HG02943 (cell line): Measurements from ENCODE around the gene ASPDH.

Experiments used
- ATAC-seq: cut with Tn5 transposase; IDR thresholded peaks from one replicate; pipeline ENCODE4 v1.9.1; 2021; ENCODE audit warnings: mild to moderate bottlenecking, low read depth, moderate library complexity; ENCODE audit not compliant: unreplicated experiment

The ASPDH gene

DNA sequence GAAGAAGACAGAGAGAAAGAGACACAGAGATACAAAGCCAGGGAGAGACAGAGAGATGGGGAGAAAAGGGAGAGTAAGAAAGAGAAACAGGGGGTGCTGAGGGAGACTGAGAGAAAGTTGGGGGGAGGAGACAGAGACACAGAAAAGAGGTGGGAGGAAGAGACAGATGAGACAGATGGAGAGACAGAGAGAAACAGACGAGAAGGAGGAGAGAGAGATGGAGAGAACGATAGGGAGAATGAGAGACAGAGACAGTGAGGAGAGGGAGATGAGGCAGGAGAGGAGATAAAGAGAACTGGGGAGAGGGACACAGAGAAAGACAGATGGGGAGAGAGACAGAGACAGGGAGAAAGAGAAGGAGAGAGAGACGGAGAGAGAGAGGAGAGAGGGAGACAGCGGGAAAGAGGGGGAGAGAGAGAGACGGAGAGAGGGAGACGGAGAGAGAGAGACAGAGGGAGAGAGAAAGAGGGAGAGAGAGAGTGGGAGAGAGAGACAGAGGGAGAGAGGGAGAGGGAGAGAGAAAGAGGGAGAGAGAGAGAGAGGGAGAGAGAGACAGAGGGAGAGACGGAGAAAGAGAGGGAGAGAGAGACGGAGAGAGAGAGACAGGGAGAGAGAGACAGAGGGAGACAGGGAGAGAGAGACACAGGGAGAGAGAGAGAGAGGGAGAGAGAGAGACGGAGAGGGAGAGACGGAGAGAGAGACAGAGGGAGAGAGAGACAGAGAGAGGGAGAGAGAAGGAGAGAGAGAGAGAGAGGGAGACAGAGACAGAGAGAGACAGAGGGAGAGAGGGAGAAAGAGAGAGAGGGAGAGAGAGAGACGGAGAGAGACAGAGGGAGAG, 15.3 kb downstream of the ASPDH start:
- no peak for ATAC-seq

DNA sequence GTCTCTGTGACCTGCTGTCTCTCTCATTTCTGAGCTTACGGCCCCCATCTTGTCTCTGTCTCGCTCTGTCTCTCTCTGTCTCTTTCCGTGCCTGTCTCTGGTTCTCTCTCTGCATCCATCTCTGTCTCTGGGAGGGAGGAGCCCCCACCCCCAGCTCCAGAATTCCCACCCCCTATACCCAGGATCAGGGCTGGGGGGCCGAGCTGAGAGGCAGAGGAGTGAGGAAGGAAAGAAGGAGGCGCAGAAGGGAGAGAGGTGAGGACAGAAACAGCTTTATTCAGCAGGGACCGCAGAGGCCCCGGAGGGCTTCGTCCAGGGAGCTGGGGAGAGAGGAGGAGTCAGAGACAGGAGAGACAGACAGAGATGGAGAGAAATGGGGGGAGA, 16.7 kb downstream of the ASPDH start:
- ATAC-seq = no peak

DNA sequence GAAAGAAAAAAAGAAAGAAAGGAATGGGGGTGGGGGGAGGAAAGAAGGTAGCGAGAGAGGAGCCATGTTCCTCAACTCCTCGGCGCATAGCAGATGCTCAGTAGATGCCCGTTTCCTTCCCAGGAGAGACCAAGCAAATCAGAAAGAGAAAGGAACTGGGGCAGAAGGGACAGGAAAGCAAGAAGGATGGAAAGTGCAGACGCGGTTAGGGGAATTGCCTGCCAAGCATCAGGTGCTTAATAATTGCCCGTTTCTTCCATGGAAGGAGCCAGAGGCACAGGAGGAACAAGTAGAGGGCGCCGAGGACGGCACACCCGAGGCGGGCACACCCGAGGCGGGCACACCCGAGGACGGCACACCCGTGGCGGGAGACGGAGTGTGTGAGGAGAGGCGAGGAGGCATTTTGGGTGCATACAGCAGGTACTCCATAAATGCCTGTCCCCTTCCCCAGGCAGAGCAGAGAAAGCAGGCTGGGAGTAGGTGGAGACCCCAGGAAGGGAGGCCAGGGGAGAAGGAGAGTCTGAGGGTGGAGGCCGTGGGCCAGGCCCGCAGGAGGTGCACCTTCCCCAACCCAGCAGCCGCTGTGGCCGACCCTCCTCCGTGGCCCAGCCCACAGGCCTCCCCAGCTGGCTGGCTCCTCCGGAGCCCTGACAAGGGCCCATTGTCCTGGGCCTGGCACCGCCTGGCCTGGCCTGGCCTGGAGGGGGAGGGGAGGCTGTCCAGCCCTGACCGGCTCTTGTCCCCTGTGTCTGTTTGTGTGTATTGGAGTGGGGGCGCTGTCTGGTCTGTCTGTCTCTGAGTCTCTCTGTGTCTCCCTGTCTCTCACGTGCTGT, 17.3 kb downstream of the ASPDH start:
- ATAC-seq = no peak

DNA sequence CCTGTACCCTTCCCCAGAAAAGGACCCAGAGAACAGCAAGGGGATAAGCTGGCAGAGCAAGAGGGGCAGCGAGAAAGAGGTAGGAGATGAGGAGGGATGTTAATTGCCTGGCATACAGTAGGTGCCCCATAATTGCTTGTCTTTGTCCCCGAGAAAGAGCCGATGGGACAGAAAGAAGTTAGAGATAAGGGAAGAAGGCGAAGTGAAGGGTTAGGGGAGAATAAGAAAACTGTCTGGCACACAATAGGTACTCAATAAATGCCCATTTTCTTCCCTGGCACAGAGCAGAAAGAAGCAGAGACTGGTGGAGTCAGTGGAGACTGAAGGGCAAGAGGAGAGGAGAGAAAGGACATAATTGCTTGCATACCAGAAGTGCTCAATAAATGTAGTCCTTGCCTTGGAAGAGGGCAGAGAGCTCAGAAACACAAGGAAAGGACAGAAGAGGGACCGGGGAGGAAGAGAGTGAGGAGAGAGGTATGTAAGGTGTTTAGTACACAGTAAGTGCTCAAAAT, 18.6 kb downstream of the ASPDH start:
- ATAC-seq = no peak

DNA sequence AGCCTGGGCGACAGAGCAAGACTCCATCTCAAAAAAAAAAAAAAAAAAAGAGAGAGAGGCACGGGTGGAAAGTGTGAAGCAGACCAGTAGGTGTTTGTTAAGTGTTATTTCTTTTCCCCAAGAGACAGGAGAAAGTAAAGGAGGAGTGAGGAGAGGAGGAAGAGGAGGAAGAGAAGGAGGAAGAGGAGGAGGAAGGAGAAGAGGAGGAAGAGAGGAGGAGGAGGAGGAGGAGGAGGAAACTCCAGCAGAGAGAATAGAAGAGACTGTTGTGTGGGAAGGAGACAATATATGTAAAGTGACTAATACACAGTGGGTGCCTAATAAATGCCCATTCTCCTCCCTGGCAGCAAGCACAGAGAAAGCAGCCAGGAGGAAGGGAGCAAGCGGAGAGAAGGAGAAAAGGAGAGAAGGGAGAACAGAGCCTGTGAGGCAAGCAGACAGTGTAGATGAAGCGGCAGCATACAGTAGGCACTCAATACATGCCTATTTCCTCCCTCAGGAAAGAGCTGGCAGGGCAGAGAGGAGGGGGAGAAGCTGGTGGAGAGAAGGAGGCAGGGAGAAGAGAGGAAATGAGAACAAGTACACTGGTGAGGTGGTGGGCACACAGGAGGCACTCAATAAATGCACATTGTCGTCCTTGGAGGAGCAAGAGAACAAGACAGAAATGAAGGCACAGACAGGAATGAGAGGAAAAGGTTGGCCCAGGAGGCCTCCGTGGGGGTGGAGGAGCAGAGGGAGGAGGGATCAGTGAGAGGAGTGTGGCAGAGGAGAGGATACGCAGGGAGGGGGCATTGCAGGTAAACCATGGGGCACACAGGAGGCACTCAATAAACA, 19.3 kb downstream of the ASPDH start:
- no peak for ATAC-seq

DNA sequence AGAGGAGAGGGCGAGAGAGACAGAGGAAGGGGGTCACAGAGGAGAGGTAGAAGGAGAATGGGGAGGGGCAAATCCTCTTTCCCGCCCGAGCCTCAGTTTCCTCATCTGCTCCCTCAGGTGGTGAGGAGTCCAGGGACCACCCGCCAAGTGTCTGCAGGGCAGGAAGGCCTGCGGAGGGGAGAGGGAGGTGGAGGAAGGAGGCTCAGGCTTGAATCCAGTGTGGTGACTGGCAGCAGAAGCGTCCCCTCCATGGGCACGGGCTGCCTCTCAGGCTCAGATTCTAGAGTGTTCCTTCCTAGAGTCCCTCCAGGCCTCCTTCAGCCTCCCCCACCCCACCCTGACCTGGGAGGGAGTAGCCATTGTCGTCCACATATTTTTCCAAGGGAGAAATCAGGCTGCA, 20.5 kb downstream of the ASPDH start:
- no peak for ATAC-seq

DNA sequence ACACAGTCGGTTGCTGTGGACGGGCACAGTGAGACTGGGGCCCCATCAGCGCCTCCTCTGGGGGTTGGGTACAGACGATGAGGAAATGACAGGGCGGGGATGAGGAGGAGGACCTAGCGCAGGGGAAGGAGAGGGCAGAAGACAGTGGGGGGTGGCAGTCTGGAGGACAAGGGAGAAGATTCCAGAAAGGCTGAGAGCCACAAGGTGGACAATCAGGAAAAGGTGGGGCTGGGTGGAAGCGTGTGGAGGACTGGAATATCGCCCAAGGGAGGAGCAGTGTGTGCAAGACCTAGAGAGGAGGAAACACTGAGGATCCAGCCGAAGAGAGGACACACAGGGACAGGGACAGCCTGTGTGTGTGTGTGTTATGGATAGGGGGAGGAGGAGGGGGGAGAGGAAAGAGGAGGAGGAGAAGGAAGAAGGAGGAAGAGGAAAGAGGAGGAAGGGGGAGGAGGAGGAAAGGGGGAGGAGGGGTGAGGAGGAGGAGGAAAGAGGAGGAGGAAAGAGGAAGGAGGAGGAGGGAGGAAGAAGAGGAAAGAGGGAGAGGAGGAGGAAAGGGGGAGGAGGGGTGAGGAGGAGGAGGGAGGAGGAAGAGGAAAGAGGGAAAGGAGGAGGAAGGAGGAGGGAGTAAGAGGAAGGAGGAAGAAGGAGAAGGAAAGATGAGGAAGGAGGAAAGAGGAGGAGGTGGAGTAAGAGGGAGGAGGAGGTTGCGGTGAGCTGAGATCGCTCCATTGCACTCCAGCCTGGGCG, 21.2 kb downstream of the ASPDH start:
- no peak for ATAC-seq

DNA sequence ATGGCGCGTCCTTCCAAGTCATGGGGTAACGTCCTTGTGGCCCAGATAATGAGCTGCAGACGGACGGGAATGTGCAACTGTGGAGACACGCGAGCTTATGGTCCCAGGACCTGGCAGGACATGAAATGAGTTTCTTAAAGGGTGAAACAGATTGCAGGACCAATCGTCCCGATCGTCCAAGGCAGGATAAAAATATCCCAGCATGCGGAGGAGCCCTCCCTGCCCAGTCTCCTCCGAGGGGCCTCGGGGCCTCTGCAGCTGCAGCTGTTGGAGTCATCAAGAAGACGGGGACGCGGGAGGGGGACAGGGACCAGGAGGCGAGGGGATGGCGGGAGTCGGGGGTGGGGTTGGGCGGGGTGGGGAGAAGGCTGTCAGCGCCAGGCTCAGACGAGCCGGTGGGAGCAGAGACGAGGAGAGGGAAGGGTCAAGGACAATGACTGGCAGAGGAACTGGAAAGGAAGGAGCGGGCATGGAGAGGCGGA, 22.7 kb downstream of the ASPDH start:
- no peak for ATAC-seq

DNA sequence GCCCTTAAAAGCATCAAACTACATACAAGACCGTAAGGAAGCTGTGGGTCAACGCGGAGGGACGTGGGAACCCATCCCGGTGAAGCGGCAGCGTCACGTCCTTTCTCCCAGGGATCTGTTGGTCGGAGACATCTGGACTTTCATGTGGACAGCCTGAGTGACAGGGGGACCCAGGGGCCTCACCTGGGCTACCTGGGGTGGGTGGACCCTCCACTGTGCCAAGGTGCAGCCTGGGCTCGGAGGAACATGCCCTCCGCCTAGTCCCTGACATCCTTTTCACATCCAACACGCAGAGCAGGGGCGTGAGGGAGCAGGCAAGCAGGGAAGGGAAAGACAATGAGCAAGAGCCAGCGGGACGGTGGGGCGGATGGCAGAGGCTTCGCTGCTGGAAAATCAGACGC, 23.3 kb downstream of the ASPDH start:
- no peak for ATAC-seq

DNA sequence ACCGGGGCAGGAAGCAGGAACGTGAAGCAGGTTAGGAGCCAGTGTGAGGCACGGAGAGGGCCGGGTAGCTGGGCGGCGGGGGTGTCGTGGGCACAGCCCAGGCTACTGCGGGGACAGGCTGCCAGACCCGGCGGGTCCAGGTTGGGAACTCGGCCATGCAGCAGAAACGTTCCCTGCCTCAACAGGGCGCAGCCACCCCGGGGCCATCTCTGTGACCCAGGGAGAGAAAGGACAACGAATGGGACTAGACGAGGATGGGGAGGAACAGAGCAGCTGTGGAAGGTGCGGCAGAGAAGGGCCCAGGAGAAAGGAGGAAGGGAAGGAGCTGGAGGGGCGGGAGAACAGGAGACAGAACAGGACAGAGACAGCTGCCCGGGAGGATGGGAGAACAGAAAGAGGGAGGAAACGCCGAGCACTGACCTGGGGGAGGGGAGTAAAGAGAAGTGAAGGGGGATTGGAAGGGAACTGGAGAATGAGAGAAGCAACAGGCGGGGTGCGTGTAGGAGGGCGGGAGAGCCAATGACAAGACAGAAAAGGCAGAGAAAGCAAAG, 24.2 kb downstream of the ASPDH start:
- no peak for ATAC-seq

DNA sequence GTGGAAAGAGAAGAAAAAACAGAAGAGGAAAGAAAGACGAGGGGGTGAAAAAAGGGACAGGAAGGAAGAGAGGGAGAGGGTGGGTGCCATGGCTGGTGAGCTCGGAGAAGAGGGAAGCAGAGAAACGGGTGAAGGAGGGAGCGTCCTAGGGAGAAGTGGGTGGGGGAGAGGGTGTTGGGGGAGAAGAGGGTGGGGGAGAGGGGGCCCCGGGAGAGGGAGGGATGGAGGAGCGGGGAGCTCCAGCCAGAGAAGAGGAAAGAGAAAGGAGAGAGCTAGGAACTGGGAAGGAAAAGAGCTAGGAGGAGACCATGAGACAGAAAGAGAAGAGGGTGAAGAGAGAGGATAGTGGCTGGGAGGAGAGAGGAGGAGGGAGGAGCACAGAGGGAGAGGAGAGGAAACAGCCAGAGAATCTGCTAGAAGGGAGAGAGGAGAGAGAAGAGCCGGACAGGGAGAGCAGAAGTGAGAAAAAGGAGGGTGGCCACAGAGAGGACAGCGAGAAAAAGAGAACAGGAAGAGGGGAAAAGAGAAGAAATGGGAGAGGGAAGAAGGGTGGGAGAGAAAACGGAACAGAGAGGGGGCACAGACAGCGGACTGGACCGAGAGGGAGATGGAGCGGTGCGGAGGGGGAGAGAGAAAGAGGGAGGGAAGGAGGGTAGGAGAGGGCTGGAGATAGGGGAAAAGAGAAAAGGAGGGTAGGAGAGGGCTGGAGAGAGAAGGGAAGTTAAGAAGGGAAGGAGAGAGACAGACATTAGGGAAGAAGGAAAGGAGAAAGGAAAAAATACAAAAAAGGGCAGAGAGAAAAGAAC, 25.1 kb downstream of the ASPDH start:
- no peak for ATAC-seq

DNA sequence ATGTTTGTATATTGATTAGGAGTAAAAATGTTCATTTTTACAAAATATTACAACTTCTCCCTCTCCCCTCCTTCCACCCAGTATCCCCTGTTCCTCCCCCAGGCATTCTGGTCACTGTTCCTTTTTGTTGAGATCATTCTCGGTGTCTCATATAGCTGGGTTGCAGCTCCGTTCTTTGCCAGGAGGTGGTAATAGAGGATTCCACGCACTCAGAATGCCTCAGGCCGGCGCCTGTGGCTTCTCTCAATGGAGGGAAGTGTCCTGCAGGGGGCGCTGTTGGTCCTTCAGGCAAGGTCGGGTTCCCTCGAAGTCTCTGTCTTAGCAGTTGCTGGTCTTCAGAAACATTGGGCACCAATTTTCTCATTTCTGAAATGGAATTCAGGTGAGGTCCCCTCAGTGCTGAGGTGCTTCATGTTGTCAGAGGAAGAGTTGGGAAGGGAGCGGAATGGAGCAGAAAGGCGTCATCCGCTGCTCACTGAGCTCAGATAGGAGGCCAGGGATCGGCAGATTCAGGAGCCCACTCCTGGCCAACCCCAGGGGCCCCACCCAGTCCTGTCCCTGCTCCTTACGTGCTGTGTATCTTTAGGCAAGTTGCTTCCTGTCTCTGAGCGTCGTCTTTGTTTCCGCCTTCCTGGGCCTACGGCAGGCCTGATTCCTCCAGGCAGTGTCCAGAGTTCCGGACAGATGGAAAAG, 26.7 kb downstream of the ASPDH start:
- ATAC-seq = no peak

DNA sequence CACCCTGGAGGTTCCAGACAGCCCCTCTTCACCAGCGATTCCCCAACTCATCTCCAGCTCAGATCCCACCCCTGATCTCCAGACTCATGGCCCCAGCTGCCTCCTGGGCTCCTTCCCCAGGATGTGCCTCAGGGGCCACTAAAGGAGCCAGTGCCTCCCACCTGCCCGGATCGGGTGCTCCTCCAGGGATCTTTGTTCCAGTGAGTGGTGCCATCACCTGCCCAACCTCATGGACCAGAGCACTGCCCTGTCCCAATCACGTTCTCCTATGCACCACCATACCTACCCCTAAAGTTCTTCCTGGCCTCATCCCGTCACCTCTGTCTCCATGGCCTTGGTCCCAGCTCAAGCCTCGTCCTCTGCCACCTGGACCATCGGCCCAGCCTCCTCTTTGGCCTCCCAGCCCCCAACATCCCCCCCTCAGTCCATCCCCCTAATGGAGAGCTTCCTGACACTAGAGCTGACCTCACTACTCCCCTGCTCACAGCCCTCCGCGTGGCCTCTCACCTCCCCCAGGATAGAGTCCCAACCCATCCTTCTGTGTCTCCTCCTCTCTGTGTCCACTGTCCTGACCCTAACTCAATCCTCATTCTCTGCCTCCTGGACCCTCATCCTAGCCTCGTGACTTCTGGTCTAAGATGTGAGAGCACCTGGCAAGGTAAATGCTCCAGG, 28.3 kb downstream of the ASPDH start:
- ATAC-seq = no peak

DNA sequence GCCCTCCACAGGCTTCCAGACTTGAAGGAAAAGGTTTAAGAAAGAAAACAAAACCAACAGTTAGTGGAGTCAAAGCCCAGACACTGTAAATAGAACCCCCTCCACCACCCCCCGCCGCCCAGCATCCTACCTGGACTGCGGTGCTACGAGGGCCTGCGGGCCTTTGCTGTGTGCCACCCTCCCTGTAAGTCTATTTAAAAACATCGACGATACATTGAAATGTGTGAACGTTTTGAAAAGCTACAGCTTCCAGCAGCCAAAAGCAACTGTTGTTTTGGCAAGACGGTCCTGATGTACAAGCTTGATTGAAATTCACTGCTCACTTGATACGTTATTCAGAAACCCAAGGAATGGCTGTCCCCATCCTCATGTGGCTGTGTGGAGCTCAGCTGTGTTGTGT, 30.8 kb downstream of the ASPDH start:
- ATAC-seq = no peak

DNA sequence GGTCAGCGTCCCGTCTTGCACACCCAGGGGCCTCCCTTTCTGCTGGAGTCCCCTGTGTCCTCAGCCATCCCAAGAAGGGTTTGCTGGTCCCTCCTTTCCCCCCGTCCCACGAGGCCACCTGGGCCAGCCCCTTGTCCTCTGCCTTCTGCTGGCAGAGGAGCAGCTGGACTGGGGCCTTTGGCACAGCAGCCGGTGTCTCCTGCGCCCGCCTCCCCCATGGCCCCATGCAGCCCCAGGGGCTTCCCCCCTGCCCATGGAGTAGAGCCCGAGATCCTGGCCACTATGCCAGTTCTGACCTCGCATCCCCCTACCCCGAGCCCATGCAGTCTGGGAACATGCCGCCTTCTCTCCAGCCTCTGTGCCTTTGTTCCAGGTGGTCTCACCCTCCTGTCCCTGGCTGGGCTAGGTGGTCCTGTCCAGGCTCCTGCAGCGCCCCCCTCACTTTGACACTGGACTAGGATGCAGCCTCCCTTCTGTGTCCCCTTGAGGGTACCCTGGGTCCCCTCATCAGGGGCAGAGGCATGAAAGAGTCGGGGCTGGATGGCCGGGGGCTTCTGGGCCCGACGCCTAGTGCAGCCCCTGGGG, 31.4 kb downstream of the ASPDH start:
- ATAC-seq = no peak

DNA sequence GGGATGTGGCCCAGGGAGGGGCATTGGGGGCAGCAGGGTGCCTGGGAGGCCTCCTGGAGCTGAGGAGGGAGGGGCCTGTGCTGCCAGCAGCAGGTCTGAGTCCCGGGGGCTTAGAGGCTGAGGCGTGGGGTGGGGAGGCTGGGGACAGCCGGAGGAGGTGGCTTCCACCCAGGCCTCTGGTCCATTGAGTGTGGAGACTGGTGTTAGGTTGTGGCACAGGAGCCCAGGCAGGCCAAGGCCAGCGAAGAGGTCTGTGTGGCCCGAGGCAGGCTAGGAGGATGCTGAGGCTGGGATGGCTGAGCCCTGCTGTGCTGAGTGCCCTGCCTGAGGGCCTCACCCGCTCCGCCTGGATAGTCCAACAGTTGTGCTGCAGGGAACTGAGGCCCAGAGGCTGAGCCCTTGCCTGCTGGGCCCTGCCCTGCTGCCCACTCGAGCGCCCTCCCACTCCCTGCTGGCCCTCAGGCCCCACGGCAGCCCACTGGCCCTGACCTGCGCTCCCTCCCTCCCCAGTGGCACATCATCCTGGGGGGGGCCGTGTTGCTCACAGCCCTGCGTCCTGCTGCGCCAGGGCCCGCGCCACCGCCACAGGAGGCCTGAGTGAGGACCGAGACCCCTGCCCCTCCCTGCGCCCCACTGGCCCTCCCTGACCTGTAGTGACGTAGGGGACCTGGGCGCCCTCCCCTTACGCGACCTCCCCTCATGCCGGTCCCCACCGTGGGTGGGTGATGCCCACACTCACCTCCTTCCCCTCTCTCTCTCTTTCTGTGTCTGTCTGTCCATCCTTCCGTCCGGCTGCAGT, 32.2 kb downstream of the ASPDH start:
- no peak for ATAC-seq
